HG02970 (cell line): ENCODE results near the gene SYNPO.
A peak's percentile ranks its signal among the peaks of the same experiment; 100 is the strongest.

Experiments
- ATAC-seq: cut with Tn5 transposase; IDR thresholded peaks from one replicate; pipeline ENCODE4 v1.9.1; 2021; ENCODE audit warnings: mild to moderate bottlenecking, moderate library complexity, moderate number of reproducible peaks; ENCODE audit not compliant: unreplicated experiment, low FRiP score

Gene SYNPO

GRCh38 chr5:150653145-150653761, 12.8 kb downstream of the SYNPO start:
- ATAC-seq, result no peak

GRCh38 chr5:150653762-150654556, 13.5 kb downstream of the SYNPO start:
- no peak for ATAC-seq

- ATAC-seq, result no peak
Observed at GRCh38 chr5:150655221-150655620, 14.8 kb downstream of the SYNPO start.

GRCh38 chr5:150656191-150657132, 16.0 kb downstream of the SYNPO start:
- peak; percentile 81 for ATAC-seq

- no peak for ATAC-seq
Observed at GRCh38 chr5:150658121-150658520, 17.7 kb downstream of the SYNPO start.

GRCh38 chr5:150658699-150659265, 18.3 kb downstream of the SYNPO start:
- ATAC-seq, result no peak

GRCh38 chr5:150659360-150660107, 19.1 kb downstream of the SYNPO start:
- ATAC-seq, result no peak

GRCh38 chr5:150660108-150660831, 19.8 kb downstream of the SYNPO start:
- ATAC-seq, result no peak

- ATAC-seq, result no peak
Observed at GRCh38 chr5:150661086-150661485, 20.6 kb downstream of the SYNPO start, which contains the start of gene MYOZ3. MYOZ3 (plus strand) TSS chr5:150661251; CDS start chr5:150662942, 1,691 bp downstream.

GRCh38 chr5:150661821-150662596, 21.5 kb downstream of the SYNPO start:
- ATAC-seq, result no peak

GRCh38 chr5:150662731-150663516, 22.5 kb downstream of the SYNPO start:
- no peak for ATAC-seq

- no peak for ATAC-seq
Observed at GRCh38 chr5:150663936-150664335, 23.5 kb downstream of the SYNPO start.

- no peak for ATAC-seq
Observed at GRCh38 chr5:150665044-150665443, 24.6 kb downstream of the SYNPO start.

GRCh38 chr5:150670275-150670947, 30.0 kb downstream of the SYNPO start:
- ATAC-seq, result no peak

- ATAC-seq, result no peak
Observed at GRCh38 chr5:150670948-150671310, 30.5 kb downstream of the SYNPO start.

GRCh38 chr5:150671509-150672236, 31.2 kb downstream of the SYNPO start:
- ATAC-seq, result no peak
